Keratinocyte (primary cell): ENCODE measurements around the gene NME7. TPM values are rescaled to one million over a fixed set of nuclear protein-coding genes. Genes with fewer than 3 reads are reported as not detected.
"Not testable (repeated sequence)": the region's sequence is repeated elsewhere in the genome, so short reads cannot be mapped to it uniquely, and the experiment has no call there.

ENCODE experiments used
- DNase-seq: peaks from one replicate; pipeline ENCODE4 v3.0.0-alpha.2; 2011; ENCODE audit warnings: low read depth, missing footprints, low spot score
- FAIRE-seq: peaks from 2 replicates; lab custom pipeline; 2011; peaks lifted over from hg19 to GRCh38; lab: Jason Lieb, UNC
- H2AFZ ChIP-seq: 2 replicates; pipeline ENCODE4 v1.6.0; 2012; ENCODE audit warnings: low read length, control low read depth, inconsistent platforms; ENCODE audit not compliant: control insufficient read depth
- H3K27ac ChIP-seq: 2 replicates; pipeline ENCODE4 v1.5.1; 2011; ENCODE audit warnings: low read length; ENCODE audit not compliant: control insufficient read depth, insufficient read depth
- H3K27me3 ChIP-seq: 3 replicates; pipeline ENCODE4 v1.6.0; 2011; ENCODE audit warnings: low read length; ENCODE audit not compliant: control insufficient read depth, insufficient read depth; ENCODE audit errors: extremely low read depth
- H3K36me3 ChIP-seq, 2 experiments: 2 replicates in 1 of 2; 3 replicates in 1 of 2; pipeline ENCODE4 v1.5.1; 2011; ENCODE audit warnings: low read length in 2 of 2, mild to moderate bottlenecking in 1 of 2; ENCODE audit not compliant: control insufficient read depth in 2 of 2, insufficient read depth in 2 of 2; ENCODE audit errors: extremely low read depth in 1 of 2
- H3K4me1 ChIP-seq: 3 replicates; pipeline ENCODE4 v1.5.1; 2011; ENCODE audit warnings: low read length; ENCODE audit not compliant: control insufficient read depth, insufficient read depth; ENCODE audit errors: extremely low read depth
- H3K4me2 ChIP-seq: 3 replicates; pipeline ENCODE4 v1.6.0; 2011; ENCODE audit warnings: low read depth, low read length; ENCODE audit not compliant: control insufficient read depth, insufficient read depth; ENCODE audit errors: extremely low read depth
- H3K4me3 ChIP-seq, 3 experiments: fragments of 200-600 bp in 1 of 3; sonication (generic) in 1 of 3; 2 replicates in 2 of 3; 3 replicates in 1 of 3; pipeline ENCODE4 v1.5.1; 2011 to 2016; ENCODE audit warnings: low read length in 3 of 3, mild to moderate bottlenecking in 3 of 3, control low read depth in 2 of 3, inconsistent platforms in 1 of 3, low read depth in 1 of 3, mixed read lengths in 1 of 3, mixed run types in 1 of 3, moderate library complexity in 1 of 3; ENCODE audit not compliant: control insufficient read depth in 2 of 3, insufficient read depth in 2 of 3; ENCODE audit errors: extremely low read depth in 1 of 3
- H3K79me2 ChIP-seq: 2 replicates; pipeline ENCODE4 v1.6.0; 2012; ENCODE audit warnings: low read length; ENCODE audit not compliant: control insufficient read depth, insufficient read depth
- H3K9ac ChIP-seq: 3 replicates; pipeline ENCODE4 v1.6.0; 2011; ENCODE audit warnings: low read length; ENCODE audit not compliant: control insufficient read depth, insufficient read depth; ENCODE audit errors: extremely low read depth
- H3K9me1 ChIP-seq: 3 replicates; pipeline ENCODE4 v1.6.0; 2011; ENCODE audit warnings: low read length; ENCODE audit not compliant: control insufficient read depth, insufficient read depth; ENCODE audit errors: extremely low read depth
- H3K9me3 ChIP-seq: 2 replicates; pipeline ENCODE4 v1.5.1; 2012; ENCODE audit warnings: low read depth, low read length; ENCODE audit not compliant: control insufficient read depth
- H4K20me1 ChIP-seq: 3 replicates; pipeline ENCODE4 v1.6.0; 2011; ENCODE audit warnings: low read length; ENCODE audit not compliant: control insufficient read depth, insufficient read depth; ENCODE audit errors: extremely low read depth
- EZH2 ChIP-seq: IDR thresholded peaks from one replicate; pipeline ENCODE4 v1.6.1; 2012; ENCODE audit warnings: inconsistent platforms, mild to moderate bottlenecking, low read length, moderate library complexity
- dilution Hi-C: fragments of 300-500 bp; cut with MboI; formaldehyde crosslinking; loops from one replicate; pipeline ENCODE4 v1.7.0; 2020; ENCODE audit warnings: low sequenced_read_pairs; ENCODE audit not compliant: extremely low pct_ligation_motif_present
- polyA plus RNA-seq, 5 experiments: library from polyadenylated mRNA; depleted of rRNA in 3 of 5; stranded (reverse) in 3 of 5; stranded (forward) in 1 of 5; unstranded in 1 of 5; fragments of >200 nt; gene quantifications; 1 replicate in 1 of 5; 2 replicates in 3 of 5; 3 replicates in 1 of 5; pipeline versions ENCODE4 v1.2.1 to v1.2.3, GENCODE V29; 2011 to 2012; ENCODE audit warnings: missing spikeins in 2 of 5, low read depth in 1 of 5, low replicate concordance in 1 of 5
- TF ChIP-seq, protein P1 (sequence below), 3 experiments: IDR thresholded peaks in 1 of 3; conservative IDR thresholded peaks in 1 of 3; optimal IDR thresholded peaks in 1 of 3; 2 replicates in 2 of 3; 3 replicates in 1 of 3; pipeline versions ENCODE3 to v1.5.1; 2011; ENCODE audit warnings: low read length in 3 of 3, mild to moderate bottlenecking in 3 of 3, moderate library complexity in 2 of 3, control low read depth in 1 of 3, inconsistent platforms in 1 of 3; ENCODE audit not compliant: insufficient read depth in 2 of 3; ENCODE audit errors: extremely low read depth in 1 of 3

Gene NME7
- polyA plus RNA-seq, 1 donor (not counting 4 experiments of a cell fraction or from before 2014, with no cell fraction given): 52.9 TPM

DNA sequence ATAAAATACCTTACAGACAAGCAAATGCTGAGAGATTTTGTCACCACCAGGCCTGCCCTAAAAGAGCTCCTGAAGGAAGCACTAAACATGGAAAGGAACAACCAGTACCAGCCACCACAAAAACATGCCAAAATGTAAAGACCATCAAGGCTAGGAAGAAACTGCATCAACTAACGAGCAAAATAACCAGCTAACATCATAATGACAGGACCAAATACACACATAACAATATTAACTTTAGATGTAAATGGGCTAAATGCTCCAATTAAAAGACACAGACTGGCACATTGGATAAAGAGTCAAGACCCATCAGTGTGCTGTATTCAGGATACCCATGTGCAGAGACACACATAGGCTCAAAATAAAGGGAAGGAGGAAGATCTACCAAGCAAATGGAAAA, 35.0 kb upstream of the NME7 start:
- H3K4me2 ChIP-seq, H3K27me3 ChIP-seq, FAIRE-seq, H3K4me1 ChIP-seq, DNase-seq, H3K27ac ChIP-seq, H3K36me3 ChIP-seq, H3K9me3 ChIP-seq, H4K20me1 ChIP-seq, H3K9ac ChIP-seq, dilution Hi-C loops, H2AFZ ChIP-seq, H3K4me3 ChIP-seq, H3K9me1 ChIP-seq, H3K79me2 ChIP-seq: not testable (repeated sequence)

DNA sequence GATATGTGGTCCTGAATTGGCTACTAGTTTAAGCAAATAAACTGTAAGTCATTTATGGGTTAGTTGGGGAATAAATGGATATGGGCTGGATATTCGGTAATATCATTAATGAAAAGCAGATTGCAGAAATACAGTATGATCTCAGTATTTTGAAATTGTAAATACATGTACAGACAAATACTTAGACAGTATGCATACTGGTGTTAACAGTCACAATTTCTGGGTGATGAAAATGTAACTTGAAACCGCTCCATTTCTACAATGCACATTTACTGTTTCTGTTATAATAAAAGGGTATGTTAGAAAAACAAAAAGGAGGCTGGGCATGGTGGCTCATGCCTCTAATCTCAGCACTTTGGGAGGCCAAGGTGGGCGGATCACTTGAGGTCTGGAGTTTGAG, 28.4 kb upstream of the NME7 start:
- dilution Hi-C loops: no loop called here
- TF ChIP-seq, protein P1, sequence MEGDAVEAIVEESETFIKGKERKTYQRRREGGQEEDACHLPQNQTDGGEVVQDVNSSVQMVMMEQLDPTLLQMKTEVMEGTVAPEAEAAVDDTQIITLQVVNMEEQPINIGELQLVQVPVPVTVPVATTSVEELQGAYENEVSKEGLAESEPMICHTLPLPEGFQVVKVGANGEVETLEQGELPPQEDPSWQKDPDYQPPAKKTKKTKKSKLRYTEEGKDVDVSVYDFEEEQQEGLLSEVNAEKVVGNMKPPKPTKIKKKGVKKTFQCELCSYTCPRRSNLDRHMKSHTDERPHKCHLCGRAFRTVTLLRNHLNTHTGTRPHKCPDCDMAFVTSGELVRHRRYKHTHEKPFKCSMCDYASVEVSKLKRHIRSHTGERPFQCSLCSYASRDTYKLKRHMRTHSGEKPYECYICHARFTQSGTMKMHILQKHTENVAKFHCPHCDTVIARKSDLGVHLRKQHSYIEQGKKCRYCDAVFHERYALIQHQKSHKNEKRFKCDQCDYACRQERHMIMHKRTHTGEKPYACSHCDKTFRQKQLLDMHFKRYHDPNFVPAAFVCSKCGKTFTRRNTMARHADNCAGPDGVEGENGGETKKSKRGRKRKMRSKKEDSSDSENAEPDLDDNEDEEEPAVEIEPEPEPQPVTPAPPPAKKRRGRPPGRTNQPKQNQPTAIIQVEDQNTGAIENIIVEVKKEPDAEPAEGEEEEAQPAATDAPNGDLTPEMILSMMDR (optimal IDR thresholded peaks at IDR 0.05 in 1 of 3, IDR thresholded peaks at IDR 0.05 in 1 of 3, conservative IDR thresholded peaks at IDR 0.05 in 1 of 3; ENCODE audit: extremely low read depth in 1 of 3, insufficient read depth in 2 of 3, low read length in 3 of 3): no peak
- no peak for TF ChIP-seq EZH2
- H3K4me1 ChIP-seq: no peaks in the 10 kb centered on the region
- H3K4me2 ChIP-seq: no peak overlapping the region
- H3K27ac ChIP-seq: no peak overlapping the region
- H3K36me3 ChIP-seq: peaks cover 7 to 21% of the 10 kb centered on the region in 2 experiments
- H3K9ac ChIP-seq: no peak overlapping the region
- H3K4me3 ChIP-seq: no peak overlapping the region
- no peaks in the 10 kb centered on the region for H3K9me1 ChIP-seq
- no peak for DNase-seq
- H4K20me1 ChIP-seq: no peaks in the 10 kb centered on the region
- FAIRE-seq: no peak
- no peaks in the 10 kb centered on the region for H3K9me3 ChIP-seq
- H2AFZ ChIP-seq: no peak overlapping the region
- no peaks in the 10 kb centered on the region for H3K79me2 ChIP-seq
- no peaks in the 10 kb centered on the region for H3K27me3 ChIP-seq

DNA sequence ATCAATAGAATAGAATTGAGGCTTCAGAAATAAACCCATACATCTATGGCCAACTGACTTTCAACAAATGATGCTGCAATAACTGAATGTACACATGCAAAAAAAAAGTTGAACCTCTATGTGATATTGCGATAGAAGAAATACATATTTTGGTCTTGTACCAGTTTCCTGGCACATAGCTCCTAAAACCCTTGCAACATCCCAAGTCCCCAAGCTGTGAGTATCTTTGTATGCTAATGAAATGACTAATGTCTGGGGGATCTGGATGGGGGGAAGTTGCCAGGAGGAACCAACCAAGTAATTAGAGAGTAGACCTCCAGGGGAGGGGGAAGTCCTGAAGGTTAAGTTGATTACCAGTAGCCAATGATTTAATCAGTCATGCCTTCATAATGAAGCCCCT, 24.8 kb upstream of the NME7 start:
- Histone ChIP-seq H3K36me3 (peaks cover 10 to 26% of the 10 kb centered on the region in 2 experiments), H3K27me3 (no peaks in the 10 kb centered on the region), H2AFZ (no peak overlapping the region), H3K27ac (no peak overlapping the region), H4K20me1 (no peaks in the 10 kb centered on the region), H3K4me3 (no peak overlapping the region), H3K9ac (no peak overlapping the region), H3K4me2 (no peak overlapping the region), H3K4me1 (no peaks in the 10 kb centered on the region), H3K79me2 (no peaks in the 10 kb centered on the region), H3K9me3 (no peaks in the 10 kb centered on the region), H3K9me1 (no peaks in the 10 kb centered on the region)
- dilution Hi-C loops: no loop called here
- TF ChIP-seq, protein P1 (optimal IDR thresholded peaks at IDR 0.05 in 1 of 3, IDR thresholded peaks at IDR 0.05 in 1 of 3, conservative IDR thresholded peaks at IDR 0.05 in 1 of 3; ENCODE audit: extremely low read depth in 1 of 3, insufficient read depth in 2 of 3, low read length in 3 of 3): no peak
- FAIRE-seq (no peak), DNase-seq (no peak)
